SK-N-SH treated with all-trans-retinoic acid at 6 μM for 48 hours (cell line): ENCODE results near the gene BRME1.

Experiments used
- ATAC-seq: fragments of 200-7000 bp; cut with Tn5 transposase; 3 replicates; pipeline ENCODE4 v1.9.1; 2020; ENCODE audit warnings: mild to moderate bottlenecking, moderate library complexity
- ARNTL ChIP-seq: fragments of 450-650 bp; formaldehyde crosslinking; IDR thresholded peaks from 2 replicates; pipeline ENCODE4 v1.5.0; 2020; ENCODE audit warnings: low read depth, mild to moderate bottlenecking, moderate library complexity, borderline replicate concordance
- BACH2 ChIP-seq: fragments of 250-450 bp; sonication (Bioruptor Pico); IDR thresholded peaks from 2 replicates; pipeline ENCODE4 v1.9.0; 2021; ENCODE audit warnings: mild to moderate bottlenecking, borderline replicate concordance
- CREB5 ChIP-seq: fragments of 250-450 bp; sonication (Bioruptor Pico); IDR thresholded peaks from 2 replicates; pipeline ENCODE4 v1.5.1; 2020; ENCODE audit warnings: low read depth, mild to moderate bottlenecking, moderate library complexity
- CSDC2 ChIP-seq: fragments of 250-450 bp; sonication (Bioruptor Pico); IDR thresholded peaks from 2 replicates; pipeline ENCODE4 v1.5.0; 2020; ENCODE audit warnings: mild to moderate bottlenecking, moderate library complexity
- CSRNP3 ChIP-seq: fragments of 250-450 bp; sonication (Bioruptor Pico); IDR thresholded peaks from 2 replicates; pipeline ENCODE4 v1.5.1; 2021; ENCODE audit warnings: mild to moderate bottlenecking, moderate library complexity
- GLIS3 ChIP-seq: fragments of 250-450 bp; sonication (Bioruptor Pico); IDR thresholded peaks from 2 replicates; pipeline ENCODE4 v1.5.0; 2020; ENCODE audit warnings: mild to moderate bottlenecking, moderate library complexity
- ISL1 ChIP-seq: fragments of 250-450 bp; sonication (Bioruptor Pico); IDR thresholded peaks from 2 replicates; pipeline ENCODE4 v2.1.2; 2022; ENCODE audit warnings: mild to moderate bottlenecking, moderate library complexity
- PATZ1 ChIP-seq: fragments of 250-450 bp; sonication (Bioruptor Pico); IDR thresholded peaks from 2 replicates; pipeline ENCODE4 v1.8.0; 2020; ENCODE audit warnings: mild to moderate bottlenecking, moderate library complexity, borderline replicate concordance
- PPARA ChIP-seq: fragments of 250-450 bp; sonication (Bioruptor Pico); IDR thresholded peaks from 2 replicates; pipeline ENCODE4 v1.5.0; 2020; ENCODE audit warnings: mild to moderate bottlenecking, borderline replicate concordance
- SNAI2 ChIP-seq: fragments of 250-450 bp; sonication (Bioruptor Pico); IDR thresholded peaks from 2 replicates; pipeline ENCODE4 v1.5.0; 2020; ENCODE audit warnings: mild to moderate bottlenecking, moderate library complexity
- TOX ChIP-seq: fragments of 250-450 bp; sonication (Bioruptor Pico); IDR thresholded peaks from 2 replicates; pipeline ENCODE4 v1.8.0; 2021; ENCODE audit warnings: mild to moderate bottlenecking, moderate library complexity, borderline replicate concordance
- ZFP3 ChIP-seq: fragments of 250-450 bp; sonication (Bioruptor Pico); IDR thresholded peaks from 2 replicates; pipeline ENCODE4 v1.5.0; 2020; ENCODE audit warnings: mild to moderate bottlenecking, moderate library complexity
- ZFP30 ChIP-seq: fragments of 450-650 bp; formaldehyde crosslinking; IDR thresholded peaks from 2 replicates; pipeline ENCODE4 v1.5.0; 2022; ENCODE audit warnings: mild to moderate bottlenecking, moderate library complexity
- ZNF70 ChIP-seq: fragments of 450-650 bp; formaldehyde crosslinking; IDR thresholded peaks from 2 replicates; pipeline ENCODE4 v1.5.0; 2020; ENCODE audit warnings: mild to moderate bottlenecking, moderate library complexity

The BRME1 gene

GRCh38 chr19:13843104-13843921 is 62.6 kb downstream of the BRME1 start:
- ATAC-seq = no peak
- TF ChIP-seq TOX (CRISPR knock-in tag) = no peak
- TF ChIP-seq CREB5 (CRISPR knock-in tag) = no peak

- 0 out of 2 replicates have a peak, but pooled peaks have one; percentile 17 for TF ChIP-seq ZFP3
- TF ChIP-seq PATZ1 (CRISPR knock-in tag) = peak; percentile 63; the same call in 1 of the 2 replicates
- no peak for TF ChIP-seq CREB5 (CRISPR knock-in tag)
- TF ChIP-seq GLIS3 = peak; percentile 15; the same call in 1 of the 2 replicates
- no peak for TF ChIP-seq ZNF70
- peak; percentile 39; the same call in 1 of the 2 replicates for TF ChIP-seq CSDC2 (CRISPR knock-in tag)
- TF ChIP-seq ZFP30 = no peak
- no peak for TF ChIP-seq CSRNP3
- TF ChIP-seq, all 23 proteins: peak for 4
- no peak for ATAC-seq
Observed at GRCh38 chr19:13842291-13843103, 63.4 kb downstream of the BRME1 start.

GRCh38 chr19:13841962-13842290 is 64.0 kb downstream of the BRME1 start:
- no peak for TF ChIP-seq BACH2 (CRISPR knock-in tag)
- no peak for TF ChIP-seq PPARA
- TF ChIP-seq ARNTL (CRISPR knock-in tag) = no peak
- no peak for TF ChIP-seq PATZ1 (CRISPR knock-in tag)
- TF ChIP-seq ZFP30 = no peak
- no peak for TF ChIP-seq ISL1 (CRISPR knock-in tag)
- no peak for TF ChIP-seq CREB5 (CRISPR knock-in tag)
- no peak for TF ChIP-seq ZNF70
- TF ChIP-seq CSRNP3 = no peak
- no peak for TF ChIP-seq SNAI2 (CRISPR knock-in tag)
- TF ChIP-seq ZFP3 = no peak
- ATAC-seq = no peak
